AG10803 (cell line): ENCODE data around the gene HAGH.

Experiments used
- DNase-seq: peaks from one replicate; pipeline ENCODE4 v3.0.0; 2010; ENCODE audit warnings: low read depth
- H3K4me3 ChIP-seq: 2 replicates; pipeline ENCODE4 v1.5.1; 2011; ENCODE audit warnings: mild to moderate bottlenecking, low read length, control low read depth
- TF ChIP-seq, protein P1 (sequence below): conservative IDR thresholded peaks from 2 replicates; pipeline ENCODE4 v1.5.1; 2011; ENCODE audit warnings: mild to moderate bottlenecking, low read length, control low read depth, inconsistent platforms

The HAGH gene

DNA sequence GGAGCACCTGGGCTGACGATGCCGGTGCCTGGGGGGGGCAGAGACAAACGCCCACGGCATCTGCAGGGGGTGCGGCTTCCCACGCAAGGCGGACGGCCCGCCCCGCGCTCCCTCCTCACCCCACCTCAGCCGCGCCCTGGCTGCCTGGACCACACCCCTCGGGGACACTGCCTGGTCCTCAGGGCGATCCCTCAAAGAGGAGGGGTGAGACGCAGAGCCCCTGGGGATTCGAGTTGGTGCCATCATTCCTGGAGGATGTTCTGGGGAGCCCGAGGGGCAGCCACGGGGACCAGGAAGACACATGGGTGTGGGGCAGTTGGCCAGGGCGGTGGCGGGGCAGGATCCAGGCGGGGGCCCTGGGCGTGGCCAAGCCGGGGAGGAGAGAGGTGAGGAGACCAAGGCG lies 37.0 kb downstream of the HAGH start:
- TF ChIP-seq, protein P1, sequence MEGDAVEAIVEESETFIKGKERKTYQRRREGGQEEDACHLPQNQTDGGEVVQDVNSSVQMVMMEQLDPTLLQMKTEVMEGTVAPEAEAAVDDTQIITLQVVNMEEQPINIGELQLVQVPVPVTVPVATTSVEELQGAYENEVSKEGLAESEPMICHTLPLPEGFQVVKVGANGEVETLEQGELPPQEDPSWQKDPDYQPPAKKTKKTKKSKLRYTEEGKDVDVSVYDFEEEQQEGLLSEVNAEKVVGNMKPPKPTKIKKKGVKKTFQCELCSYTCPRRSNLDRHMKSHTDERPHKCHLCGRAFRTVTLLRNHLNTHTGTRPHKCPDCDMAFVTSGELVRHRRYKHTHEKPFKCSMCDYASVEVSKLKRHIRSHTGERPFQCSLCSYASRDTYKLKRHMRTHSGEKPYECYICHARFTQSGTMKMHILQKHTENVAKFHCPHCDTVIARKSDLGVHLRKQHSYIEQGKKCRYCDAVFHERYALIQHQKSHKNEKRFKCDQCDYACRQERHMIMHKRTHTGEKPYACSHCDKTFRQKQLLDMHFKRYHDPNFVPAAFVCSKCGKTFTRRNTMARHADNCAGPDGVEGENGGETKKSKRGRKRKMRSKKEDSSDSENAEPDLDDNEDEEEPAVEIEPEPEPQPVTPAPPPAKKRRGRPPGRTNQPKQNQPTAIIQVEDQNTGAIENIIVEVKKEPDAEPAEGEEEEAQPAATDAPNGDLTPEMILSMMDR: no peak
- no peak for DNase-seq
- no peak overlapping the region for H3K4me3 ChIP-seq

DNA sequence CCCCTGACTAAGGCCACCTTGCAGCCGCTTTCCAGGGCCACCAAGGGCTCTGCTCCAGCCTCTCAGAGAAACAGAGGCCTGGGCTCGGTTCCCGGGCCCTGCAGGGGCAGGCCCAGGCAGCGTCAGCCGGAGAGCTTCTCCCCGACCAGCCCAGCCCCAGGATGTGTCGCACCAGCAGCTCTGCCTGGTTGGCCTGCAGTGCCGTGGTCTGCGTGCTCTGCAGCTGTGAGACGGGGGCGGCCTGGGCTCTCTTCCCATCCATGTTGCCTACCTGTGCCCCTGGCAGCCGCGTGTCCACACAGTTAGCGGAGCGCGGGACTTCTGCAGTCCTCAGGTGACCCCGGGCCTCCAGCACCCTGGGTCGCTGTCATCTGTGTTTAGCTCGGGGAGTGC lies 37.9 kb downstream of the HAGH start:
- no peak overlapping the region for H3K4me3 ChIP-seq
- TF ChIP-seq, protein P1: no peak
- no peak for DNase-seq

DNA sequence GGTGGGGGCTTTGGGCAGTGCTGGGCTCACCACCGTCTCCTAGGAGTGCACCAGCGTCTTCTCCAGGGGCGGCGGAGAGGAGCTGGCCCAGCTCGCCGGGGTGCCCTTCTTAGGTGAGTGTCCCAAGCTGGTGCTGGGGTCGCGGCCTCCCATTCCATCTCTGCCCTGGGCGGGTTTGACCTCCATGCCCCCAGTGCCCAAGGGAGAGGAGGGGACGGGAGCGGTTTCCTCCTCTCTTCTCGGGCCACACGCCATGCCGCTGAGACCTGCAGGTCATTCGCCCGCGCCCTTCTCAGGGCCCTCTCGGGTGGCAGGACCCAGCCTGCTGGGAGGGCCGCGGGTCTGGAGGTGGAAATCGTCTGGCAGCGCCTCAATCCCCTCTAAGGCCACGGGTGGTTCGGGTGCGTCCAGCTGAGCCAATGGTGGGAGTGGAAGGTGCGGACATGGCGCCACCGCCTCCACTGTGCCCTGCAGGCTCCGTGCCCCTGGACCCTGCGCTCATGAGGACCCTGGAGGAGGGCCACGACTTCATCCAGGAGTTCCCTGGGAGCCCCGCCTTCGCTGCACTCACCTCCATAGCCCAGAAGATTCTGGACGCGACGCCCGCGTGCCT lies 38.4 kb downstream of the HAGH start:
- TF ChIP-seq, protein P1: no peak
- no peak for DNase-seq
- no peak overlapping the region for H3K4me3 ChIP-seq

DNA sequence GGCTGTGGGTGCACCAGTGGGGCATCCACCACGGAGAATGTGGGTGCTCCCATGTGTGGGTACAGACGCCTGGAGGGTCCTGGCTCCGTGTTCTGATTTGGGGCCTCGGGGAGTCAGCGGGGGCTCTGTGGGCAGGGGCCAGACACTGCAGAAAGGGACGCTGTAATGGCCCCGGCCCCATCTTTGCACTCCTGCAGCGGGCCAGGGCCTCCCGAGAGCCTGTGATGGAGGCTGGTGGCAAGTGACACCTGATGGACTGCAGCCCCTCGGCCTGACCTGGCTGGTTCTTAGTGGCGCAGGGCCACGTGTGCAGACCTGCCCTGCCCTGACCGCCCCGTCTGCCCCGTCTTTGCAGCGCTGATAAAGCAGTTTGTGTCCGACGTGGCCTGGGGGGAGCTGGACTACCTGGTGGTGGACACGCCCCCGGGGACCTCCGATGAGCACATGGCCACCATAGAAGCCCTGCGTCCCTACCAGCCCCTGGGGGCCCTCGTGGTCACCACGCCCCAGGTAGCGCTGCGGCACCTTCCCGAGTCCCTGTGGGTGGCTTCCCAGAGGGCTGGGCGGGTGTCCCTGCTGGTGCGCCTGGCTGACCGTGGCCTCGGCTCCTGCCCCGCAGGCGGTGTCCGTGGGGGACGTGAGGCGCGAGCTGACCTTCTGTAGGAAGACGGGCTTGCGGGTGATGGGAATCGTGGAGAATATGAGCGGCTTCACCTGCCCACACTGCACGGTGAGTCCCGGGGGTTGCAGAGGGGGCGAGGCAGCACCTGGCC lies 39.1 kb downstream of the HAGH start:
- H3K4me3 ChIP-seq: no peak overlapping the region
- TF ChIP-seq, protein P1: no peak
- no peak for DNase-seq

DNA sequence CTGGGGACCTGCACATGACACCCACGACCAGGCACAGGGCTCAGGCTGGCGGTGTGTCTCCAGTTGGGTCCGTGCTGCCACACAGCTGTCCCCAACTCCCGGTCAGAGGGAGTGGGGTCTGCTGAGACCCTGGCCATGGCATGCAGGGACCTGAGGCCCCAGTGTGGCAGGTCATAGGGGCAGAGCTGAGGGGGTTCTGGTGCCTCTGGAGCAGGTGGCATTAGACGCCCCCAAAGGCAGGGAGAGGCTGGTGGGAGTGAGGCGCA lies 39.6 kb downstream of the HAGH start:
- TF ChIP-seq, protein P1: no peak
- H3K4me3 ChIP-seq: no peak overlapping the region
- DNase-seq: no peak

DNA sequence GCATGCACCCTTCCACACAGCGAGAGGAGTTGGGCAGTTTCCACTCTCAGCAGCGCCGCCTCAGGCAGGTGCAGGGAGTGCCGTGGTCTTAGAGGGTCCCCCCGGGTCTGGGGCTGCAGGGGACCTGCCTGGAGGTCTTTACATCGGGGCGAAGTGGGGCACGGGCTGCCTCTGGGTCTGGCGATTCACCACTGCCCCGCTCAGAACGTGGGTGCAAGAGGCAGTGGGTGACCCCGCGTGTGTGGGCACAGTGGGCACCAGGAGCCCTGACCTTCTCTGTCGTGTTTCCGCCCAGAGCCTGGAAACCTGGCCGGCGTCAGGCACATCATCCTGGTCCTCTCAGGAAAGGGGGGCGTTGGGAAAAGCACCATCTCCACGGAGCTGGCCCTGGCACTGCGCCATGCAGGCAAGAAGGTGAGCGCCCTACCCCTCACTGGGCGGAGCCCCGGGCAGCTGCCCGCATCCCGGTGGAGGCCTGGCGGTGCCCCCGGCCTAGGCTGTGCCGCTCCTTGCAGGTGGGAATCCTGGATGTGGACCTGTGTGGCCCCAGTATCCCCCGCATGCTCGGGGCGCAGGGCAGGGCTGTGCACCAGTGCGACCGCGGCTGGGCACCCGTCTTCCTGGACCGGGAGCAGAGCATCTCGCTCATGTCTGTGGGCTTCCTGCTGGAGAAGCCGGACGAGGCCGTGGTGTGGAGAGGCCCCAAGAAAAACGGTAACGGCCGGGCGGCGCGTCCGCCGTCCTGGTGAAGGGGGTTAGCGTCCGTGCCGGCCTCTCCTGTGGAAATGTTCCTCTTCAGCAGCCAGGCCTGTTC lies 40.2 kb downstream of the HAGH start:
- H3K4me3 ChIP-seq: no peak overlapping the region
- TF ChIP-seq, protein P1: no peak
- no peak for DNase-seq

DNA sequence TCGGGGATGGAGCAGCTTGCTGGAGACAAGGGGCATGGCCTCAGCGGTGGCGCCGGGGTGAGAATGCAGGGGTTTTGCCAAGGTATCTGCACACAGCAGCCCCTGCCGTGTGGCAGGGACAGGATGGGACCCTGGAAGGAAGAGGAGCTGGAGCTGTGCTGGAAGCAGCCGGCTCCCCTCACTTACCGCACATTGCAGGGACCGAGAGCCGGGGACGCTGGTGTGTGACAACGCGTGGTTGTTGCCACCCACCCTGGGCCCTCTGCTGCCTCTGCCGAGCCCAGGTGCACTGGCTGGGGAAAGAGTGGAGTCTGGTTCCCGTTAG lies 40.8 kb downstream of the HAGH start:
- no peak for DNase-seq

More for the DNA sequence above, 40.8 kb downstream of the HAGH start:
- H3K4me3 ChIP-seq: no peak overlapping the region
- TF ChIP-seq, protein P1: no peak
